Stimulated activated naive CD8-positive, alpha-beta T cell treated with anti-CD3 and anti-CD28 coated beads, Interleukin-15, Interleukin-2, amounts not matched to agents 100 ng/mL and 50 ng/mL, for 24 hours (primary cell): ENCODE data around the gene CFAP100.

Experiments
- H3K27ac Mint-ChIP-seq: one replicate; pipeline ENCODE4 v1.8.0; 2021; ENCODE audit warnings: mild to moderate bottlenecking, mixed read lengths
- H3K27me3 Mint-ChIP-seq: one replicate; pipeline ENCODE4 v1.8.0; 2021; ENCODE audit warnings: mixed read lengths
- H3K36me3 Mint-ChIP-seq: one replicate; pipeline ENCODE4 v1.8.0; 2021; ENCODE audit warnings: low read depth, mixed read lengths
- H3K4me1 Mint-ChIP-seq: one replicate; pipeline ENCODE4 v1.8.0; 2021; ENCODE audit warnings: low read depth, mixed read lengths
- H3K4me3 Mint-ChIP-seq: one replicate; pipeline ENCODE4 v1.8.0; 2021; ENCODE audit warnings: mild to moderate bottlenecking, mixed read lengths
- H3K9me3 Mint-ChIP-seq: one replicate; pipeline ENCODE4 v1.8.0; 2021; ENCODE audit warnings: mixed read lengths

The CFAP100 gene

DNA sequence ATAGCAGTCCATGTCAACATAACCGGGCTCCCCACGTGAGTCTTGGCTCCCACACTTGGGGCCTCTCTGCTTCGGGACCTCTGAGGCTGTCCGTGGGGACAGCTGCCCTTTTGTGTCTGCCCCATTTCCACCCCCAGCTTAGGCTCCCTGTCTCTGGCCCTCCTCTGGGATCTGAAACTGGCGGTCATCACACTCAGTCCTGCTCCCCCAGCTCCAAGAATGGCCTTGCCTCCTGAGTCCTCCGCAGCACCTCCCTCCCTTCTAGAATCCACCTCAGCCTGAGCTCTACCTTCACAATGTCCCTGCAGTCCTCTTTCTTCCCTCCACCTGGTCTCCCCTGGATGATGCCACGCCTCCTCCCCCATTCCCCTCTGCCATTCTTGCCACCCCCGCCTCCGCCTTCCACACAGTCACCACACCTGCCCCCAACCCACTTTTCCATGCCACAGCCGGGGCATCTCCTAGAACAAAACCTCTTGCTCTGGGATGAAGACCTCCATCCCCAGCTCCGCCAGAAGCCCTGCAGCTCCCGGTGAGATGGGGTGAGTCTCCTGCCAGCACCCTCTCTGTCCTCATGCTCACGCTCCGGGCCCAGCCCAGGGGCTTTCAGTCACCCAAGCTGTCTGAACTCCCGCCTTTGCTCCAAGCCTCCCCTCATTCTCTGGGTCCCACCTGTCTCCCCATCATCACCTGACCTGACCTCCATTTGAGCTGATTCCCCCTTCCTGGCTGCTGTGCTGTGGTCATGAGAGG lies 88.0 kb downstream of the CFAP100 start:
- Mint-ChIP-seq H3K27me3 (no peaks in the 10 kb centered on the region), H3K27ac (no peak overlapping the region), H3K9me3 (no peaks in the 10 kb centered on the region), H3K4me1 (peaks cover 12% of the 10 kb centered on the region), H3K4me3 (no peak overlapping the region), H3K36me3 (no peaks in the 10 kb centered on the region)

DNA sequence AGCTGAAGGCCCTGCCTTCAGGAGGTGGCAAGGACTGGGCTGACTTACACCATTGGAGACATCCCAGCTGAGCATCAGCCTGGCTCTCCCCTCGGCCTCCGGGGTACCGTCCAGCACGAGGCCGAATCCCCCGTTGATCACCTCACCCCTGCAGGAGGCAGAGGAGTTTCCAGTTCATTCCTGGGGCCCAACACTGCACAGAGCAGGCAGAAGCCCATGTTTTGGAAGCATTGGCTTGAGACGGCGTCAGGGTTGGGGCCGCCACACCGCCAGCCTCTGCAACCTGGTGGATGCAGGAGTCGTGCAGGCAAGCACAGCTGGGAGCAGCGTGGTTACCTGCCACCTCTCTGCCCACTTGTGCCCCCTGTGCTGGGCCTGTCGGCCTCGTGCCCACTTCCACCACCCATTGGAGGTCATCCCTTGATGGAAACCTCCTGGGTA lies 88.6 kb downstream of the CFAP100 start:
- Mint-ChIP-seq H3K36me3 (no peaks in the 10 kb centered on the region), H3K4me1 (peaks cover 12% of the 10 kb centered on the region), H3K27ac (no peak overlapping the region), H3K27me3 (no peaks in the 10 kb centered on the region), H3K9me3 (no peaks in the 10 kb centered on the region), H3K4me3 (no peak overlapping the region)

DNA sequence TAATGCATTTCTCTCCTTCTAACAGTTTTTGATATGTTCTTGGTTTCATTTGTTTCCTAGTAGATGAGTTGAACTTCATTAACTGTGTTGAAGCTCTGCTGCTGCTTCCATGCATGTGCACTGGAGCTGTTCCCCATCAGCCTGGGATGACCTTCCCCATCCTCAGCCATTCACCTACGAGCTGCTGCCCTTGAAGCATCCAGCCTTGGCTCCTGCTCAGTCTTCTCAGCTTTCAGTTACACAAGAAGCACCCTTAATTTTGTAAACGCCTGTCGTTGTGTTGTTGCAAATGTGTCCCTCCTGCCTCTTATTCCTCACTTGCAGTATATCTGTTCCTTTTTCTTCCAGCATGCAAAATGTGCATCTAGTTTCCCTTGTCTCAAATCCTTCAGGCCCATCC lies 89.4 kb downstream of the CFAP100 start:
- Mint-ChIP-seq H3K4me3 (no peak overlapping the region), H3K9me3 (no peaks in the 10 kb centered on the region), H3K4me1 (peaks cover 12% of the 10 kb centered on the region), H3K36me3 (no peaks in the 10 kb centered on the region), H3K27ac (no peak overlapping the region), H3K27me3 (no peaks in the 10 kb centered on the region)

DNA sequence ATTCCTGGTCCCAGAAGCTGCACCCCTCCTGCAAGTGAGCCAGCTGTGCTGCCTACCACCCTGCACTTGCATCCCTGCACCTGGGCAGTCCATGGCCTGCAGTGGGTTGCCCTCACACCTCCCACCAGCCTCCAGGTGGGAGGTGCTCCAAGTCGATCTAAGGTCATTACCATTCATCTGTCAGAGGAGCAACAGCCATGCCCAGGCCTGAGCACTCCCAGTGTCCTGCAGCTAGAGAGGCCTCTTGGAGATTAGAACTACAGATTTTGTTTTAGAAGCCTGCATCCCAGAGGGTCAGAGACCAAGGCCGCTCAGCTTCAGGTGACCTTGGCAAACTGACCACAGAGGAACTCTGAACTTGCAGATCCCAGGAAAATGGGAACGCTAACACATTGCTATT lies 90.0 kb downstream of the CFAP100 start:
- no peak overlapping the region for H3K27ac Mint-ChIP-seq
- H3K4me3 Mint-ChIP-seq = no peak overlapping the region

DNA sequence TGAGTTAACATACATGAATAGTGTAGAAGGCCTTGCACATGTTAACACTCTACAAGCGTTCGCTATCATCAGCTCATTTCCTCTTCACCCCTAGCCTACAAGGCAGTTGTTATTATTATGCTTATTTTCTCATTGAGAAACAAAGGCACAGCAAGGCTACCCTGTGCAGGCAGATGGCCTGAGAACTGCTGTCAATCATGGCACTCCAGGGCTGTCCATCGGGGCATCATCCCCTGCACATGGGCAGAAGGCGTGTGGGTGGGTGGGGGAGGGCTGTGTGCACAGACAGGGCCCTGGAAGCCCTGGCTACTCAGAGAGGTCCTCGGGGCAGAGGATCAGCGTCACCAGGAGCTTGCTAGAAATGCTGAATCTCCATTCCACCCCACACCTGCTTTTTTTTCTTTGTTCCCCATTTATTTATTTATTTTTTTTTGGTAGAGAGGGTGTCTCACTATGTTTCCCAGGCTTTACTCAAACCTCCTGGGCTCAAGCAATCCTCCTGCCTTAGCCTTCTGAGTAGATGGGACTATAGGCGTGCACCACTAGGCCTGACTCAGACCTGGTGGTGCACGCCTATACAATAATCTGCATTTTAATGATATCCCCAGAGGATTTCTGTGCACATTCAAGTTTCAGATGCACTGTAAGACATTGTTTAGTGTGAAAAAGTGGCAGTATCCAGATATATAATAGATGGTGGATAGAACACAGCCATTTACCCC lies 90.6 kb downstream of the CFAP100 start:
- H3K9me3 Mint-ChIP-seq = no peaks in the 10 kb centered on the region
- no peaks in the 10 kb centered on the region for H3K27me3 Mint-ChIP-seq
- peaks cover 12% of the 10 kb centered on the region for H3K4me1 Mint-ChIP-seq
- no peak overlapping the region for H3K27ac Mint-ChIP-seq
- no peak overlapping the region for H3K4me3 Mint-ChIP-seq
- H3K36me3 Mint-ChIP-seq = no peaks in the 10 kb centered on the region

More for the DNA sequence above, 90.0 kb downstream of the CFAP100 start:
- H3K36me3 Mint-ChIP-seq = no peaks in the 10 kb centered on the region
- H3K9me3 Mint-ChIP-seq = no peaks in the 10 kb centered on the region
- no peaks in the 10 kb centered on the region for H3K27me3 Mint-ChIP-seq
- peaks cover 12% of the 10 kb centered on the region for H3K4me1 Mint-ChIP-seq

DNA sequence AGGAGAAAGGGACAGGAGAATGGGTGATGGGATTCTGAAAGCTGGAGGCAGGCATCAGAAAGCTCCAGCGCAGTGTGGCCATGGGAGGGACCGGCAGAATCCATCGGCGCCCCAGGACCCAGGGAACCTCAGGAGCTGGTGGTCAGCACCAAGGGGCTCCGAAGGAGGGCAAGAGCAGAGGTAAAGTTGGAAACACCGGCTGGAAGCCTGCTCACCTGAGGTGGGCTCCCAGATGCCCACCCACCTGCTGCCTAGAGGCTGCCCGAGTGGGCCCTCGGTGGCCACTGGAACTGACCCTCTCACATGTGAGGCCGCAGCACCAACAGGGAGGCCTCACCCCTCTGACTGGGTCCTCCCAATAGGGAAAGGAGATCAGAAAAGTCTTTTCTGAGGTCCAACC lies 91.2 kb downstream of the CFAP100 start:
- Mint-ChIP-seq H3K36me3 (no peaks in the 10 kb centered on the region), H3K9me3 (no peaks in the 10 kb centered on the region), H3K27me3 (no peaks in the 10 kb centered on the region), H3K4me1 (peaks cover 12% of the 10 kb centered on the region), H3K4me3 (no peak overlapping the region), H3K27ac (no peak overlapping the region)
